Endothelial cell of umbilical vein (primary cell): ENCODE data around the gene UBE2G1. TPM values are rescaled to one million over a fixed set of nuclear protein-coding genes. Genes with fewer than 3 reads are reported as not detected.

Experiments used
- BruUV-seq: library from RNA; stranded (reverse); fragments of 400-500 nt; replicated peaks from 2 replicates; lab custom pipeline; 2021; lab: Mats Ljungman, UMichigan
- CTCF ChIA-PET: fragments of 300-600, 350-600 bp; sonication (Branson Sonifier 250); formaldehyde crosslinking; loops from one replicate; lab custom pipeline; 2021; ENCODE audit warnings: antibody characterized with exemption, inconsistent platforms; lab: Charles Lee
- POLR2A ChIA-PET: fragments of 300-600, 350-600 bp; sonication (Branson Sonifier 250); formaldehyde crosslinking; loops from one replicate; lab custom pipeline; 2021; ENCODE audit warnings: antibody characterized with exemption, inconsistent platforms; lab: Charles Lee
- DNase-seq: peaks from one replicate; pipeline ENCODE4 v3.0.0-alpha.2; 2011; ENCODE audit warnings: low read depth, low spot score
- FAIRE-seq: peaks from 2 replicates; lab custom pipeline; 2011; peaks lifted over from hg19 to GRCh38; lab: Jason Lieb, UNC
- H2AFZ ChIP-seq: 2 replicates; pipeline ENCODE4 v1.6.0; 2012; ENCODE audit warnings: low read depth, low read length, control low read depth, inconsistent platforms
- H3K27ac ChIP-seq: 2 replicates; pipeline ENCODE4 v1.5.1; 2011; ENCODE audit warnings: low read depth, mild to moderate bottlenecking, control low read depth, low read length, moderate library complexity; ENCODE audit not compliant: insufficient read depth
- H3K27me3 ChIP-seq, 2 experiments: 2 replicates each; pipeline versions ENCODE4 v1.6.0 to v1.6.1; 2011; ENCODE audit warnings: low read length in 2 of 2, mixed read lengths in 1 of 2; ENCODE audit not compliant: control insufficient read depth in 2 of 2, insufficient read depth in 2 of 2
- H3K36me3 ChIP-seq, 2 experiments: 2 replicates in 1 of 2; 3 replicates in 1 of 2; pipeline ENCODE4 v1.5.1; 2011; ENCODE audit warnings: low read length in 2 of 2, mild to moderate bottlenecking in 1 of 2, moderate library complexity in 1 of 2; ENCODE audit not compliant: control insufficient read depth in 2 of 2, insufficient read depth in 2 of 2; ENCODE audit errors: extremely low read depth in 1 of 2
- H3K4me1 ChIP-seq: 3 replicates; pipeline ENCODE4 v1.5.1; 2011; ENCODE audit warnings: mild to moderate bottlenecking, low read length; ENCODE audit not compliant: control insufficient read depth, insufficient read depth; ENCODE audit errors: extremely low read depth
- H3K4me2 ChIP-seq: 2 replicates; pipeline ENCODE4 v1.6.1; 2011; ENCODE audit warnings: low read length, control low read depth, mixed read lengths; ENCODE audit not compliant: insufficient read depth
- H3K4me3 ChIP-seq, 3 experiments: fragments of 200-600 bp in 1 of 3; sonication (generic), shearing (Covaris generic) in 1 of 3; replicated peaks in 1 of 3; 2 replicates each; pipeline ENCODE4 v1.5.1; 2011 to 2016; ENCODE audit warnings: control low read depth in 3 of 3, low read length in 3 of 3, mild to moderate bottlenecking in 2 of 3, inconsistent platforms in 1 of 3, low read depth in 1 of 3, moderate library complexity in 1 of 3; ENCODE audit not compliant: insufficient read depth in 1 of 3
- H3K79me2 ChIP-seq: 2 replicates; pipeline ENCODE4 v1.6.0; 2012; ENCODE audit warnings: low read length, inconsistent platforms; ENCODE audit not compliant: control insufficient read depth, insufficient read depth
- H3K9ac ChIP-seq: replicated peaks from 2 replicates; pipeline ENCODE3; 2011; ENCODE audit warnings: low read length, control low read depth; ENCODE audit not compliant: insufficient read depth; ENCODE audit errors: extremely low read depth
- H3K9me1 ChIP-seq: replicated peaks from 3 replicates; pipeline ENCODE4 v1.6.0; 2011; ENCODE audit warnings: mild to moderate bottlenecking, low read length; ENCODE audit not compliant: control insufficient read depth, insufficient read depth; ENCODE audit errors: extremely low read depth
- H3K9me3 ChIP-seq: replicated peaks from 2 replicates; pipeline ENCODE4 v1.5.1; 2012; ENCODE audit warnings: low read length, inconsistent platforms; ENCODE audit not compliant: control insufficient read depth, insufficient read depth
- H4K20me1 ChIP-seq: replicated peaks from 2 replicates; pipeline ENCODE3; 2011; ENCODE audit warnings: mild to moderate bottlenecking, low read length; ENCODE audit not compliant: control insufficient read depth, insufficient read depth; ENCODE audit errors: extremely low read depth
- EZH2 ChIP-seq: IDR thresholded peaks from 2 replicates; pipeline ENCODE4 v1.6.1; 2012; ENCODE audit warnings: borderline replicate concordance, low read depth, mild to moderate bottlenecking, moderate library complexity, low read length, inconsistent platforms; ENCODE audit not compliant: severe bottlenecking
- FOS ChIP-seq: IDR thresholded peaks from 2 replicates; pipeline ENCODE4 v1.6.1; 2011; ENCODE audit warnings: mild to moderate bottlenecking, low read length, moderate library complexity, borderline replicate concordance; ENCODE audit not compliant: insufficient read depth
- GATA2 ChIP-seq: IDR thresholded peaks from 2 replicates; pipeline ENCODE4 v1.7.0; 2011; ENCODE audit warnings: low read depth, mild to moderate bottlenecking, moderate library complexity, mixed read lengths, low read length; ENCODE audit not compliant: insufficient read length, insufficient read depth
- JUN ChIP-seq: IDR thresholded peaks from 2 replicates; pipeline ENCODE4 v1.6.1; 2011; ENCODE audit warnings: borderline replicate concordance, low read depth; ENCODE audit not compliant: insufficient read length, insufficient read depth
- MYC ChIP-seq: IDR thresholded peaks from one replicate; pipeline ENCODE4 v1.6.1; 2011; ENCODE audit warnings: mild to moderate bottlenecking, low read depth, low read length
- POLR2A ChIP-seq: IDR thresholded peaks from 2 replicates; pipeline ENCODE4 v1.6.1; 2012; ENCODE audit warnings: low read depth, mild to moderate bottlenecking, control low read depth, low read length
- POLR2AphosphoS5 ChIP-seq: IDR thresholded peaks from 2 replicates; pipeline ENCODE4 v1.6.1; 2012; ENCODE audit warnings: low read depth, mild to moderate bottlenecking, control low read depth, low read length, moderate library complexity; ENCODE audit not compliant: insufficient read depth
- dilution Hi-C: fragments of 300-500 bp; cut with MboI; formaldehyde crosslinking; loops from one replicate; pipeline ENCODE4 v1.15.0; 2019; ENCODE audit warnings: low sequenced_read_pairs; ENCODE audit not compliant: extremely low pct_ligation_motif_present
- intact Hi-C: fragments of 100-400 bp; cut with micrococcal nuclease; formaldehyde crosslinking; loops from one replicate; pipeline ENCODE4 v1.10.0; 2022
- polyA plus RNA-seq, 4 experiments: library from polyadenylated mRNA; depleted of rRNA in 3 of 4; stranded (reverse) in 3 of 4; unstranded in 1 of 4; fragments of >200 nt; gene quantifications; 2 replicates each; pipeline versions ENCODE4 v1.2.1 to v1.2.3, GENCODE V29; 2011 to 2012; ENCODE audit warnings: missing spikeins in 1 of 4
- total RNA-seq: library from RNA; stranded (reverse); gene quantifications from 2 replicates; pipeline ENCODE4 v1.2.3, GENCODE V29; 2021
- TF ChIP-seq, protein P1 (sequence below), 2 donors: IDR thresholded peaks; 1 replicate in 1 of 2; 2 replicates in 1 of 2; pipeline ENCODE4 v1.5.1; 2011; ENCODE audit warnings: low read length in 2 of 2, mild to moderate bottlenecking in 2 of 2, moderate library complexity in 2 of 2, control low read depth in 1 of 2, inconsistent platforms in 1 of 2, low read depth in 1 of 2; ENCODE audit not compliant: insufficient read depth in 1 of 2; ENCODE audit errors: extremely low read depth in 1 of 2
- TF ChIP-seq, protein P2 (sequence below): IDR thresholded peaks from 2 replicates; pipeline ENCODE4 v1.6.1; 2011; ENCODE audit not compliant: insufficient read depth, insufficient read length

The UBE2G1 gene
- total and polyA plus RNA-seq, 2 donors (not counting 3 experiments of a cell fraction or from before 2014, with no cell fraction given) = 29.2 to 79.6 TPM

DNA sequence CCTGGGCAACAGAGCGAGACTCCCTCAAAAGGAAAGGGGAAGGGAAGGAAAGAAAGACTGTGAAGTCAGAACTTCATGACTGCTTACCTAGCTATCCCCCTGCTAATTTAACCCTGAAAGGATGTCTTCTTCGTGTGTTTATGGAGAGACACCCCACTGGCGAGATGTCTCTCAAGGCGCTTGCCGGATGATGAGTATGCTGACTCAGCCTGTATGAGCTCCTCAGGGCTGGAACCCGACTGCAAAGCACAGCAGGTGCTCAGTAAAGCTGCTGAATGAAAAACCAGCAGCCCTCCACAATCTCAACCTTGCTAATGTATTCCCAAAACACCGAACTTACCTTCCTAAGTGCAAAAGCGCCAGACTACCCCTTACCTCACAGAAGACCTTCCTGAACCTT lies 105.0 kb downstream of the UBE2G1 start:
- DNase-seq (no peak), FAIRE-seq (no peak)
- dilution Hi-C loops = no loop called here
- Histone ChIP-seq H3K9me1 (no peaks in the 10 kb centered on the region), H3K9me3 (no peaks in the 10 kb centered on the region), H3K4me2 (no peak overlapping the region), H4K20me1 (peaks cover 3% of the 10 kb centered on the region), H3K36me3 (peaks cover 0 to 3% of the 10 kb centered on the region in 2 experiments), H3K27ac (no peak overlapping the region), H2AFZ (no peak overlapping the region), H3K4me3 (no peak overlapping the region), H3K9ac (no peak overlapping the region), H3K27me3 (no peaks in the 10 kb centered on the region), H3K4me1 (peaks cover 16% of the 10 kb centered on the region), H3K79me2 (peaks cover 70% of the 10 kb centered on the region)
- TF ChIP-seq, protein P1, sequence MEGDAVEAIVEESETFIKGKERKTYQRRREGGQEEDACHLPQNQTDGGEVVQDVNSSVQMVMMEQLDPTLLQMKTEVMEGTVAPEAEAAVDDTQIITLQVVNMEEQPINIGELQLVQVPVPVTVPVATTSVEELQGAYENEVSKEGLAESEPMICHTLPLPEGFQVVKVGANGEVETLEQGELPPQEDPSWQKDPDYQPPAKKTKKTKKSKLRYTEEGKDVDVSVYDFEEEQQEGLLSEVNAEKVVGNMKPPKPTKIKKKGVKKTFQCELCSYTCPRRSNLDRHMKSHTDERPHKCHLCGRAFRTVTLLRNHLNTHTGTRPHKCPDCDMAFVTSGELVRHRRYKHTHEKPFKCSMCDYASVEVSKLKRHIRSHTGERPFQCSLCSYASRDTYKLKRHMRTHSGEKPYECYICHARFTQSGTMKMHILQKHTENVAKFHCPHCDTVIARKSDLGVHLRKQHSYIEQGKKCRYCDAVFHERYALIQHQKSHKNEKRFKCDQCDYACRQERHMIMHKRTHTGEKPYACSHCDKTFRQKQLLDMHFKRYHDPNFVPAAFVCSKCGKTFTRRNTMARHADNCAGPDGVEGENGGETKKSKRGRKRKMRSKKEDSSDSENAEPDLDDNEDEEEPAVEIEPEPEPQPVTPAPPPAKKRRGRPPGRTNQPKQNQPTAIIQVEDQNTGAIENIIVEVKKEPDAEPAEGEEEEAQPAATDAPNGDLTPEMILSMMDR (IDR thresholded peaks at IDR 0.05; ENCODE audit: extremely low read depth in 1 of 2, insufficient read depth in 1 of 2, low read depth in 1 of 2, low read length in 2 of 2) = no peak
- TF ChIP-seq JUN (no peak), POLR2A (no peak), EZH2 (no peak), POLR2AphosphoS5 (no peak), MYC (no peak), FOS (no peak), GATA2 (no peak)
- TF ChIP-seq, protein P2, sequence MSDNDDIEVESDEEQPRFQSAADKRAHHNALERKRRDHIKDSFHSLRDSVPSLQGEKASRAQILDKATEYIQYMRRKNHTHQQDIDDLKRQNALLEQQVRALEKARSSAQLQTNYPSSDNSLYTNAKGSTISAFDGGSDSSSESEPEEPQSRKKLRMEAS = no peak
- no TSS peak for BruUV-seq
- POLR2A ChIA-PET = no interaction called here
- CTCF ChIA-PET = interaction anchor here (0.9 to 2.1 kb wide), 5 partner anchors 11 to 43 kb away, joined by 3 to 21 read pairs (median 3); no protein-coding TSS in a partner anchor
- intact Hi-C loops = loop anchor here (5.0 kb wide), 1 partner anchor 44 kb away; no protein-coding TSS in a partner anchor
